SK-N-SH (cell line): Measurements from ENCODE around the gene PLCL2. TPM values are rescaled to one million over a fixed set of nuclear protein-coding genes. Genes with fewer than 3 reads are reported as not detected.

Source experiments
- CTCF ChIA-PET: fragments of 300-600, 350-600 bp; formaldehyde crosslinking; extraction: SDS; loops from one replicate; lab custom pipeline; 2021; lab: Yijun Ruan, JAX
- POLR2A ChIA-PET: fragments of 350-600 bp; sonication (Branson Sonifier 250); formaldehyde crosslinking; extraction: SDS; loops from one replicate; lab custom pipeline; 2020; ENCODE audit warnings: antibody characterized with exemption, inconsistent platforms; lab: Yijun Ruan, JAX
- DNase-seq: peaks from one replicate; pipeline ENCODE4 v3.0.0; 2012
- H2AFZ ChIP-seq: fragments of 200-600 bp; sonication (generic); 2 replicates; pipeline ENCODE4 v1.8.1; 2016; ENCODE audit warnings: antibody characterized with exemption, mild to moderate bottlenecking, low read depth
- H3F3A ChIP-seq: fragments of 200-600 bp; sonication (generic); replicated peaks from 2 replicates; pipeline ENCODE3; 2016; ENCODE audit warnings: antibody characterized with exemption, mild to moderate bottlenecking; ENCODE audit not compliant: insufficient read depth
- H3K27ac ChIP-seq, 2 experiments: fragments of 200-500 bp in 1 of 2; fragments of 200-600 bp in 1 of 2; sonication (Bioruptor generic) in 1 of 2; sonication (generic), shearing (Covaris generic) in 1 of 2; 2 replicates each; pipeline versions ENCODE4 v1.5.1 to v1.6.1; 2014 to 2016; ENCODE audit warnings: low read depth in 2 of 2, inconsistent platforms in 1 of 2, low read length in 1 of 2, mild to moderate bottlenecking in 1 of 2, mixed read lengths in 1 of 2
- H3K27me3 ChIP-seq: fragments of 200-600 bp; sonication (generic), shearing (Covaris generic); 2 replicates; pipeline ENCODE4 v1.6.1; 2016; ENCODE audit warnings: mixed run types; ENCODE audit not compliant: insufficient read depth
- H3K36me3 ChIP-seq, 2 experiments: fragments of 200-500 bp in 1 of 2; fragments of 200-600 bp in 1 of 2; sonication (Bioruptor generic) in 1 of 2; sonication (generic) in 1 of 2; replicated peaks in 1 of 2; 2 replicates each; pipeline versions ENCODE3 to v1.5.1; 2014 to 2016; ENCODE audit warnings: low read length in 1 of 2, mild to moderate bottlenecking in 1 of 2; ENCODE audit not compliant: insufficient read depth in 2 of 2, control insufficient read depth in 1 of 2
- H3K4me1 ChIP-seq, 2 experiments: fragments of 200-500 bp in 1 of 2; fragments of 200-600 bp in 1 of 2; sonication (Bioruptor generic) in 1 of 2; sonication (generic), shearing (Covaris generic) in 1 of 2; 2 replicates each; pipeline versions ENCODE4 v1.5.1 to v1.6.1; 2014 to 2016; ENCODE audit warnings: low read depth in 1 of 2, low read length in 1 of 2, mixed run types in 1 of 2; ENCODE audit not compliant: insufficient read depth in 2 of 2, control insufficient read depth in 1 of 2
- H3K4me2 ChIP-seq: fragments of 200-600 bp; sonication (generic), shearing (Covaris generic); 2 replicates; pipeline ENCODE4 v1.6.1; 2017; ENCODE audit warnings: mixed run types
- H3K4me3 ChIP-seq, 2 experiments: fragments of 200-500 bp in 1 of 2; fragments of 200-600 bp in 1 of 2; sonication (Bioruptor generic) in 1 of 2; sonication (generic), shearing (Covaris generic) in 1 of 2; 2 replicates each; pipeline versions ENCODE4 v1.5.1 to v1.8.1; 2014 to 2016; ENCODE audit warnings: low read depth in 2 of 2, inconsistent platforms in 1 of 2, low read length in 1 of 2, mild to moderate bottlenecking in 1 of 2, mixed read lengths in 1 of 2, moderate library complexity in 1 of 2
- H3K79me2 ChIP-seq: fragments of 200-600 bp; sonication (generic); 2 replicates; pipeline ENCODE4 v1.8.1; 2017; ENCODE audit warnings: mild to moderate bottlenecking; ENCODE audit not compliant: insufficient read depth
- H3K9ac ChIP-seq: fragments of 200-600 bp; sonication (generic); 2 replicates; pipeline ENCODE4 v1.6.1; 2017; ENCODE audit warnings: mixed run types
- H3K9me2 ChIP-seq: fragments of 200-600 bp; sonication (generic); 2 replicates; pipeline ENCODE4 v1.6.1; 2017; ENCODE audit warnings: mixed run types
- H3K9me3 ChIP-seq: fragments of 200-600 bp; sonication (generic); 2 replicates; pipeline ENCODE4 v1.6.1; 2017; ENCODE audit warnings: mixed run types, mild to moderate bottlenecking, moderate library complexity
- H4K20me1 ChIP-seq: fragments of 200-600 bp; sonication (generic); 2 replicates; pipeline ENCODE4 v1.6.1; 2017; ENCODE audit warnings: mild to moderate bottlenecking, mixed run types; ENCODE audit not compliant: insufficient read depth
- CHD2 ChIP-seq: fragments of 150-350 bp; IDR thresholded peaks from 2 replicates; pipeline ENCODE4 v1.6.1; 2018; ENCODE audit warnings: low read length; ENCODE audit not compliant: partially characterized antibody
- ELF1 ChIP-seq: IDR thresholded peaks from 2 replicates; pipeline ENCODE4 v1.4.0; 2012
- EP300 ChIP-seq, 2 experiments: IDR thresholded peaks; 2 replicates each; pipeline versions ENCODE4 v1.4.0 to v1.6.1; 2012; ENCODE audit warnings: borderline replicate concordance in 1 of 2, low read depth in 1 of 2, low read length in 1 of 2
- EZH2phosphoT487 ChIP-seq: fragments of 200-600 bp; sonication (generic); IDR thresholded peaks from 2 replicates; pipeline ENCODE4 v1.6.1; 2017; ENCODE audit warnings: low read depth, mixed run types, mild to moderate bottlenecking, antibody characterized with exemption, moderate library complexity, borderline replicate concordance
- FOXJ3 ChIP-seq: sonication (generic); formaldehyde crosslinking; IDR thresholded peaks from 2 replicates; pipeline ENCODE4 v1.5.1; 2020; ENCODE audit warnings: mild to moderate bottlenecking, missing genetic modification reagents
- FOXM1 ChIP-seq: IDR thresholded peaks from 2 replicates; pipeline ENCODE4 v1.4.0; 2012; ENCODE audit warnings: low read depth, mild to moderate bottlenecking
- IRF3 ChIP-seq: fragments of 150-350 bp; IDR thresholded peaks from 2 replicates; pipeline ENCODE4 v1.6.1; 2016; ENCODE audit warnings: mild to moderate bottlenecking, low read depth, low read length
- JUND ChIP-seq: IDR thresholded peaks from 2 replicates; pipeline ENCODE4 v1.4.0; 2012
- MEF2A ChIP-seq: IDR thresholded peaks from 2 replicates; pipeline ENCODE4 v1.4.0; 2012; ENCODE audit warnings: low read depth, borderline replicate concordance
- POLR2AphosphoS5 ChIP-seq: IDR thresholded peaks from 2 replicates; pipeline ENCODE4 v1.6.1; 2012; ENCODE audit warnings: low read depth, low read length
- RFX5 ChIP-seq: IDR thresholded peaks from 2 replicates; pipeline ENCODE4 v1.6.1; 2012; ENCODE audit warnings: mild to moderate bottlenecking, improper control_type of control experiment, low read length
- SIN3A ChIP-seq: IDR thresholded peaks from 2 replicates; pipeline ENCODE4 v1.6.1; 2012; ENCODE audit warnings: low read depth, mild to moderate bottlenecking, low read length, moderate library complexity, borderline replicate concordance
- SMC3 ChIP-seq: IDR thresholded peaks from 2 replicates; pipeline ENCODE4 v1.6.1; 2012; ENCODE audit warnings: low read depth, low read length, improper control_type of control experiment
- TCF12 ChIP-seq: IDR thresholded peaks from 2 replicates; pipeline ENCODE4 v1.4.0; 2012
- TEAD4 ChIP-seq: IDR thresholded peaks from 2 replicates; pipeline ENCODE4 v1.4.0; 2012; ENCODE audit warnings: mild to moderate bottlenecking, borderline replicate concordance; ENCODE audit not compliant: insufficient read depth
- USF2 ChIP-seq: fragments of 150-350 bp; IDR thresholded peaks from 2 replicates; pipeline ENCODE4 v1.6.1; 2017; ENCODE audit warnings: antibody characterized with exemption, low read length, low read depth, borderline replicate concordance
- WGBS: methylation state at CpG from one replicate; pipeline ENCODE4 v1.1.6; 2017; ENCODE audit warnings: low lambda C conversion rate; 5-methylcytosine and 5-hydroxymethylcytosine counted together
- polyA plus RNA-seq, 3 experiments: library from polyadenylated mRNA; depleted of rRNA; stranded (reverse); fragments of >200 nt; gene quantifications; 2 replicates each; pipeline ENCODE4 v1.2.3, GENCODE V29; 2012
- TF ChIP-seq, protein P1 (sequence below): IDR thresholded peaks from 2 replicates; pipeline ENCODE4 v1.6.1; 2012; ENCODE audit warnings: mild to moderate bottlenecking, low read depth, low read length, moderate library complexity
- TF ChIP-seq, protein P2 (sequence below): IDR thresholded peaks from 2 replicates; pipeline ENCODE4 v1.4.0; 2012; ENCODE audit warnings: low read depth, borderline replicate concordance
- TF ChIP-seq, protein P3 (sequence below): fragments of 200-600 bp; sonication (generic); IDR thresholded peaks from 2 replicates; pipeline ENCODE4 v1.6.1; 2017; ENCODE audit warnings: antibody characterized with exemption, mild to moderate bottlenecking, moderate library complexity

Gene PLCL2
- polyA plus RNA-seq, 1 of the 3 experiments (the other 2 are of a cell fraction), result 0.85 TPM

DNA sequence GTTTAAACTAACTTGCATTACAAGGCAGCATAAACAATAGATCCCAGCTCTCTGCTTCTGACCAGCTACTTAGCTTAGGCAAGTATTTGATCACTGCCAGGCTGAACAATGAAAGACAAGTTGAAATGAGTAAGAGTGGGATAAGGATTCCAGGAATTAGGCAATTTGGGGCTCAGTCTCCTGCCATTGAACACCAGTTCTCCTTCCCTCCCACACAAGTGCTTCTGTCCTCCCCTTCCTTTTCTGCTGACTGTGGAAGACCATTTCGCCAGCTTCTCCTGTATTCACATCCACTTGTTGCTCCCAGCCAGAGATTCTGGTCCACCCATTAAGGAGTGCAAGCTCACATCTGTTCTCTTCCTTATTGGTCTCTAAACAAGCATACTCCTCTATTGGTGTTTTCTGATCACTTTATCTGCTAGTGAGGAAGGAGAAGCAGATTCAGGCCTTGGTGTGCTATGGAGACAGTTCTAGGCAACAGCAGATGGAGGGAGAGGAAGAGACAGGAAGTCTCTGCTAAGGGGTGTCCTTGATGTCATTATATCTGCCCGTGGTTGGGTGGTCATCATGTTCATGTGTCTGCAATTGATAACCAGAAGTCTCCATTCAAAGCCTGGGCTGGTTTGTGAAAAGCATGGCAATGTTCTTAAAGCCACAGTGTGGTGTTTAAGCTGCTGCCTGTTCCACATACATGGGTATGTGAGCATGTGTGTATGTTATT is 121.5 kb downstream of the PLCL2 start (continued):
- no peak for TF ChIP-seq IRF3
- TF ChIP-seq POLR2AphosphoS5, result no peak
- no peak for TF ChIP-seq SIN3A
- no peak for TF ChIP-seq FOXM1

DNA sequence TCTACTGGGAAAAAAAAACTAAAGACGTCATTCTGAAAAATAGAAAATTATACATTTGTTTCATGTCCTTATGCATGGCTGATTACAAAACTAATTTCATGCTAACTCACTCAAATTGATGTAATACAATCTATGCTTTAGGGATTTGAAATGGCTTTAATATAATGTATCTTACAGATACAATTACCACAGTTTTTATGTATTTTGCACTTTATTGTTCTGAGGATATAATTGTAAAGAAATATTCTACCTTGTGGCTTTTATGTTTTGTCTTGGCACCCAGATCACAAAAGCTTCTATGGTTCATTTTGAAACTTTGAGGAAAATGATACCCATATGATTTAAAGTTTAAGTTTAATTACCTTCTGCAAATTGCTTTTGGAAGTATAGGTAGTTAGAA is 122.5 kb downstream of the PLCL2 start:
- no peak overlapping the region for H2AFZ ChIP-seq
- no peaks in the 10 kb centered on the region for H3K4me1 ChIP-seq
- no peaks in the 10 kb centered on the region for H3K27me3 ChIP-seq
- H3K9ac ChIP-seq, result no peak overlapping the region
- CTCF ChIA-PET, result interaction anchor here (1.9 kb wide), 1 partner anchor 123 kb away, joined by 6 read pairs; the partner anchor contains the start of gene PLCL2
- DNase-seq, result no peak
- no peak overlapping the region for H3K4me3 ChIP-seq
- H3K36me3 ChIP-seq, result no peaks in the 10 kb centered on the region
- no peak overlapping the region for H3K4me2 ChIP-seq
- H3K79me2 ChIP-seq, result no peaks in the 10 kb centered on the region
- no peaks in the 10 kb centered on the region for H3K9me3 ChIP-seq
- no peaks in the 10 kb centered on the region for H3F3A ChIP-seq
- WGBS, result 57% methylated on average over 1 of the region's 1 CpG
- POLR2A ChIA-PET, result no interaction called here
- H4K20me1 ChIP-seq, result no peaks in the 10 kb centered on the region
- no peaks in the 10 kb centered on the region for H3K9me2 ChIP-seq
- TF ChIP-seq EP300 (IDR thresholded peaks at IDR 0.05; ENCODE audit: borderline replicate concordance in 1 of 2, low read depth in 1 of 2, low read length in 1 of 2), result no peak
- TF ChIP-seq CHD2, result no peak
- TF ChIP-seq, protein P1, sequence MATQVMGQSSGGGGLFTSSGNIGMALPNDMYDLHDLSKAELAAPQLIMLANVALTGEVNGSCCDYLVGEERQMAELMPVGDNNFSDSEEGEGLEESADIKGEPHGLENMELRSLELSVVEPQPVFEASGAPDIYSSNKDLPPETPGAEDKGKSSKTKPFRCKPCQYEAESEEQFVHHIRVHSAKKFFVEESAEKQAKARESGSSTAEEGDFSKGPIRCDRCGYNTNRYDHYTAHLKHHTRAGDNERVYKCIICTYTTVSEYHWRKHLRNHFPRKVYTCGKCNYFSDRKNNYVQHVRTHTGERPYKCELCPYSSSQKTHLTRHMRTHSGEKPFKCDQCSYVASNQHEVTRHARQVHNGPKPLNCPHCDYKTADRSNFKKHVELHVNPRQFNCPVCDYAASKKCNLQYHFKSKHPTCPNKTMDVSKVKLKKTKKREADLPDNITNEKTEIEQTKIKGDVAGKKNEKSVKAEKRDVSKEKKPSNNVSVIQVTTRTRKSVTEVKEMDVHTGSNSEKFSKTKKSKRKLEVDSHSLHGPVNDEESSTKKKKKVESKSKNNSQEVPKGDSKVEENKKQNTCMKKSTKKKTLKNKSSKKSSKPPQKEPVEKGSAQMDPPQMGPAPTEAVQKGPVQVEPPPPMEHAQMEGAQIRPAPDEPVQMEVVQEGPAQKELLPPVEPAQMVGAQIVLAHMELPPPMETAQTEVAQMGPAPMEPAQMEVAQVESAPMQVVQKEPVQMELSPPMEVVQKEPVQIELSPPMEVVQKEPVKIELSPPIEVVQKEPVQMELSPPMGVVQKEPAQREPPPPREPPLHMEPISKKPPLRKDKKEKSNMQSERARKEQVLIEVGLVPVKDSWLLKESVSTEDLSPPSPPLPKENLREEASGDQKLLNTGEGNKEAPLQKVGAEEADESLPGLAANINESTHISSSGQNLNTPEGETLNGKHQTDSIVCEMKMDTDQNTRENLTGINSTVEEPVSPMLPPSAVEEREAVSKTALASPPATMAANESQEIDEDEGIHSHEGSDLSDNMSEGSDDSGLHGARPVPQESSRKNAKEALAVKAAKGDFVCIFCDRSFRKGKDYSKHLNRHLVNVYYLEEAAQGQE, result no peak
- TF ChIP-seq ELF1, result no peak
- no peak for TF ChIP-seq EZH2phosphoT487
- TF ChIP-seq, protein P2, sequence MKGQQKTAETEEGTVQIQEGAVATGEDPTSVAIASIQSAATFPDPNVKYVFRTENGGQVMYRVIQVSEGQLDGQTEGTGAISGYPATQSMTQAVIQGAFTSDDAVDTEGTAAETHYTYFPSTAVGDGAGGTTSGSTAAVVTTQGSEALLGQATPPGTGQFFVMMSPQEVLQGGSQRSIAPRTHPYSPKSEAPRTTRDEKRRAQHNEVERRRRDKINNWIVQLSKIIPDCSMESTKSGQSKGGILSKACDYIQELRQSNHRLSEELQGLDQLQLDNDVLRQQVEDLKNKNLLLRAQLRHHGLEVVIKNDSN, result no peak
- TF ChIP-seq SMC3, result no peak
- no peak for TF ChIP-seq TCF12
- no peak for TF ChIP-seq FOXJ3 (CRISPR knock-in tag)
- no peak for TF ChIP-seq IRF3
- no peak for TF ChIP-seq RFX5
- TF ChIP-seq USF2, result no peak
- TF ChIP-seq, protein P3, sequence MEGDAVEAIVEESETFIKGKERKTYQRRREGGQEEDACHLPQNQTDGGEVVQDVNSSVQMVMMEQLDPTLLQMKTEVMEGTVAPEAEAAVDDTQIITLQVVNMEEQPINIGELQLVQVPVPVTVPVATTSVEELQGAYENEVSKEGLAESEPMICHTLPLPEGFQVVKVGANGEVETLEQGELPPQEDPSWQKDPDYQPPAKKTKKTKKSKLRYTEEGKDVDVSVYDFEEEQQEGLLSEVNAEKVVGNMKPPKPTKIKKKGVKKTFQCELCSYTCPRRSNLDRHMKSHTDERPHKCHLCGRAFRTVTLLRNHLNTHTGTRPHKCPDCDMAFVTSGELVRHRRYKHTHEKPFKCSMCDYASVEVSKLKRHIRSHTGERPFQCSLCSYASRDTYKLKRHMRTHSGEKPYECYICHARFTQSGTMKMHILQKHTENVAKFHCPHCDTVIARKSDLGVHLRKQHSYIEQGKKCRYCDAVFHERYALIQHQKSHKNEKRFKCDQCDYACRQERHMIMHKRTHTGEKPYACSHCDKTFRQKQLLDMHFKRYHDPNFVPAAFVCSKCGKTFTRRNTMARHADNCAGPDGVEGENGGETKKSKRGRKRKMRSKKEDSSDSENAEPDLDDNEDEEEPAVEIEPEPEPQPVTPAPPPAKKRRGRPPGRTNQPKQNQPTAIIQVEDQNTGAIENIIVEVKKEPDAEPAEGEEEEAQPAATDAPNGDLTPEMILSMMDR, result no peak
- TF ChIP-seq TEAD4, result no peak
- no peak for TF ChIP-seq JUND
- no peak for TF ChIP-seq MEF2A
- no peak overlapping the region for H3K27ac ChIP-seq
